OCI-LY7 (cell line): ENCODE results near the gene KCNJ5. TPM values are rescaled to one million over a fixed set of nuclear protein-coding genes. Genes with fewer than 3 reads are reported as not detected.
A peak's percentile ranks its signal among the peaks of the same experiment; 100 is the strongest.

Experiments
- BruUV-seq: library from RNA; stranded (reverse); fragments of 400-500 nt; replicated peaks from 2 replicates; lab custom pipeline; 2021; lab: Mats Ljungman, UMichigan
- CTCF ChIA-PET: fragments of 300-600 bp; sonication (Branson Sonifier 250); formaldehyde crosslinking; loops from one replicate; lab custom pipeline; 2022; ENCODE audit warnings: antibody characterized with exemption; ENCODE audit not compliant: unreplicated experiment; lab: Charles Lee
- POLR2A ChIA-PET: fragments of 300-600 bp; sonication (Branson Sonifier 250); formaldehyde crosslinking; loops from one replicate; lab custom pipeline; 2022; ENCODE audit warnings: antibody characterized with exemption; lab: Charles Lee
- DNase-seq: peaks from one replicate; pipeline ENCODE4 v3.0.0-alpha.2; 2015; ENCODE audit warnings: low spot score
- H2AFZ ChIP-seq: fragments of 200-600 bp; sonication (generic), shearing (Covaris generic); 2 replicates; pipeline ENCODE4 v1.6.1; 2014; ENCODE audit warnings: mild to moderate bottlenecking, antibody characterized with exemption, low read length, moderate library complexity
- H3K27ac ChIP-seq: fragments of 200-600 bp; sonication (generic); 2 replicates; pipeline ENCODE4 v1.5.1; 2014; ENCODE audit warnings: mixed run types, low read depth, mild to moderate bottlenecking, moderate library complexity, low read length, inconsistent platforms; ENCODE audit not compliant: poor library complexity, severe bottlenecking
- H3K36me3 ChIP-seq: fragments of 200-600 bp; sonication (generic); 2 replicates; pipeline ENCODE4 v1.6.1; 2014; ENCODE audit warnings: mild to moderate bottlenecking, antibody characterized with exemption, low read length, moderate library complexity, mixed read lengths; ENCODE audit not compliant: insufficient read depth
- H3K4me1 ChIP-seq: fragments of 200-600 bp; sonication (generic); 2 replicates; pipeline ENCODE4 v1.5.1; 2014; ENCODE audit warnings: mild to moderate bottlenecking, low read length; ENCODE audit not compliant: insufficient read depth, poor library complexity, severe bottlenecking
- H3K4me2 ChIP-seq: fragments of 200-600 bp; sonication (generic); 2 replicates; pipeline ENCODE4 v1.6.1; 2014; ENCODE audit warnings: mild to moderate bottlenecking, low read length
- H3K4me3 ChIP-seq: fragments of 200-600 bp; sonication (generic); 2 replicates; pipeline ENCODE4 v1.5.1; 2014; ENCODE audit warnings: mild to moderate bottlenecking, low read depth, low read length; ENCODE audit not compliant: poor library complexity, severe bottlenecking
- H3K79me2 ChIP-seq: fragments of 200-600 bp; sonication (generic); 2 replicates; pipeline ENCODE4 v1.6.1; 2016; ENCODE audit warnings: low read depth, mild to moderate bottlenecking, low read length, moderate library complexity, mixed read lengths; ENCODE audit not compliant: insufficient read depth
- H3K9me2 ChIP-seq: fragments of 200-600 bp; sonication (generic); 2 replicates; pipeline ENCODE4 v1.6.1; 2016; ENCODE audit warnings: mild to moderate bottlenecking, low read length, mixed read lengths; ENCODE audit not compliant: insufficient read depth
- H3K9me3 ChIP-seq: fragments of 200-600 bp; sonication (generic); 2 replicates; pipeline ENCODE4 v1.6.1; 2014; ENCODE audit warnings: mild to moderate bottlenecking, mixed run types, low read length, mixed read lengths
- H4K20me1 ChIP-seq: fragments of 200-600 bp; sonication (generic); 2 replicates; pipeline ENCODE4 v1.6.1; 2014; ENCODE audit warnings: mild to moderate bottlenecking, antibody characterized with exemption, low read length, moderate library complexity, mixed read lengths; ENCODE audit not compliant: insufficient read depth
- EZH2phosphoT487 ChIP-seq: fragments of 200-600 bp; sonication (generic); IDR thresholded peaks from 2 replicates; pipeline ENCODE4 v1.6.1; 2018; ENCODE audit warnings: low read depth, borderline replicate concordance, mild to moderate bottlenecking, mixed run types, antibody characterized with exemption, low read length, moderate library complexity, mixed read lengths
- intact Hi-C: fragments of 100-400 bp; cut with micrococcal nuclease; formaldehyde crosslinking; loops from one replicate; pipeline ENCODE4 v1.10.0; 2022; ENCODE audit not compliant: unreplicated experiment
- total RNA-seq, 2 experiments: library from RNA; depleted of rRNA in 1 of 2; stranded (reverse); fragments of >200 nt in 1 of 2; shearing (Covaris generic) in 1 of 2; gene quantifications; 2 replicates each; pipeline ENCODE4 v1.2.3, GENCODE V29; 2014 to 2022
- TF ChIP-seq, protein P1 (sequence below): fragments of 200-600 bp; sonication (generic); conservative IDR thresholded peaks from 2 replicates; pipeline ENCODE4 v1.5.1; 2014; ENCODE audit warnings: mild to moderate bottlenecking, antibody characterized with exemption, low read length, moderate library complexity, mixed read lengths

The KCNJ5 gene
- total RNA-seq, 2 experiments from 2014 or later: not detected

GRCh38 chr11:128848815-128849455, 42.2 kb upstream of the KCNJ5 start:
- Histone ChIP-seq H3K27ac (peak overlapping the region; percentile 23), H3K79me2 (no peaks in the 10 kb centered on the region), H3K9me2 (no peaks in the 10 kb centered on the region), H3K4me3 (no peak overlapping the region), H3K9me3 (no peaks in the 10 kb centered on the region), H3K4me1 (peaks cover 29% of the 10 kb centered on the region), H3K4me2 (no peak overlapping the region), H2AFZ (peak overlapping the region; percentile 63; the same call in 1 of the 2 replicates), H4K20me1 (no peaks in the 10 kb centered on the region), H3K36me3 (no peaks in the 10 kb centered on the region)
- BruUV-seq: no TSS peak
- intact Hi-C loops: loop anchor here (1.0 kb wide), 1 partner anchor 219 kb away; no protein-coding TSS in a partner anchor
- ChIA-PET POLR2A (interaction anchor here (0.7 to 2.5 kb wide), 2 partner anchors 10 to 14 kb away, joined by 4 to 11 read pairs; no protein-coding TSS in a partner anchor), CTCF (interaction anchor here (1.0 kb wide), 1 partner anchor 218 kb away, joined by 4 read pairs; no protein-coding TSS in a partner anchor)
- TF ChIP-seq, protein P1, sequence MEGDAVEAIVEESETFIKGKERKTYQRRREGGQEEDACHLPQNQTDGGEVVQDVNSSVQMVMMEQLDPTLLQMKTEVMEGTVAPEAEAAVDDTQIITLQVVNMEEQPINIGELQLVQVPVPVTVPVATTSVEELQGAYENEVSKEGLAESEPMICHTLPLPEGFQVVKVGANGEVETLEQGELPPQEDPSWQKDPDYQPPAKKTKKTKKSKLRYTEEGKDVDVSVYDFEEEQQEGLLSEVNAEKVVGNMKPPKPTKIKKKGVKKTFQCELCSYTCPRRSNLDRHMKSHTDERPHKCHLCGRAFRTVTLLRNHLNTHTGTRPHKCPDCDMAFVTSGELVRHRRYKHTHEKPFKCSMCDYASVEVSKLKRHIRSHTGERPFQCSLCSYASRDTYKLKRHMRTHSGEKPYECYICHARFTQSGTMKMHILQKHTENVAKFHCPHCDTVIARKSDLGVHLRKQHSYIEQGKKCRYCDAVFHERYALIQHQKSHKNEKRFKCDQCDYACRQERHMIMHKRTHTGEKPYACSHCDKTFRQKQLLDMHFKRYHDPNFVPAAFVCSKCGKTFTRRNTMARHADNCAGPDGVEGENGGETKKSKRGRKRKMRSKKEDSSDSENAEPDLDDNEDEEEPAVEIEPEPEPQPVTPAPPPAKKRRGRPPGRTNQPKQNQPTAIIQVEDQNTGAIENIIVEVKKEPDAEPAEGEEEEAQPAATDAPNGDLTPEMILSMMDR: peak; percentile 98
- TF ChIP-seq EZH2phosphoT487: no peak
- DNase-seq: peak; percentile 79

- TF ChIP-seq EZH2phosphoT487: no peak
- TF ChIP-seq, protein P1: no peak
- BruUV-seq: no TSS peak
- H4K20me1 ChIP-seq: no peaks in the 10 kb centered on the region
- H3K4me3 ChIP-seq: no peak overlapping the region
- H3K27ac ChIP-seq: no peak overlapping the region
- peaks cover 6% of the 10 kb centered on the region for H3K4me1 ChIP-seq
- no peak overlapping the region for H3K4me2 ChIP-seq
- ChIA-PET CTCF (no interaction called here), POLR2A (interaction anchor here (0.6 to 1.3 kb wide), 2 partner anchors 11 to 603 kb away, joined by 4 read pairs; no protein-coding TSS in a partner anchor)
- intact Hi-C loops: no loop called here
- no peaks in the 10 kb centered on the region for H3K9me2 ChIP-seq
- no peak overlapping the region for H2AFZ ChIP-seq
- no peaks in the 10 kb centered on the region for H3K36me3 ChIP-seq
- no peaks in the 10 kb centered on the region for H3K9me3 ChIP-seq
- H3K79me2 ChIP-seq: no peaks in the 10 kb centered on the region
- DNase-seq: no peak
Observed at GRCh38 chr11:128852327-128853023, 38.7 kb upstream of the KCNJ5 start.
